Right forelimb (tissue), 1 donor: Measurements from ENCODE around the gene EIF2B2.

ENCODE experiments used
- DNase-seq: peaks from one replicate; pipeline ENCODE4 v3.0.0-alpha.2; 2018

Gene EIF2B2

GRCh38 chr14:75002392-75003249 lies at the start of gene EIF2B2:
Gene EIF2B2, plus strand, starts transcription at chr14:75002921. Its CDS starts 70 bp downstream, at chr14:75002991.
- DNase-seq = peak; percentile 98

- no peak for DNase-seq
Measured at GRCh38 chr14:74953686-74954085, 49.0 kb upstream of the EIF2B2 start.

GRCh38 chr14:74954232-74954946 lies 48.3 kb upstream of the EIF2B2 start:
- peak; percentile 61 for DNase-seq

- peak; percentile 58 for DNase-seq
Measured at GRCh38 chr14:74954947-74955228, 47.8 kb upstream of the EIF2B2 start.

- DNase-seq = peak; percentile 71
Measured at GRCh38 chr14:74955229-74956026, 47.3 kb upstream of the EIF2B2 start, which contains the start of gene PGF. Gene PGF, minus strand, starts transcription at chr14:74955597. Its CDS starts 355 bp downstream, at chr14:74955242.

GRCh38 chr14:74956027-74956279 lies 46.8 kb upstream of the EIF2B2 start:
- DNase-seq = no peak

- DNase-seq = no peak
Measured at GRCh38 chr14:74956280-74957072, 46.2 kb upstream of the EIF2B2 start.

GRCh38 chr14:74959596-74960180 lies 43.0 kb upstream of the EIF2B2 start:
- DNase-seq = no peak

- DNase-seq = no peak
Measured at GRCh38 chr14:74960736-74961135, 42.0 kb upstream of the EIF2B2 start.

- DNase-seq = no peak
Measured at GRCh38 chr14:74961238-74961911, 41.3 kb upstream of the EIF2B2 start.

- no peak for DNase-seq
Measured at GRCh38 chr14:74962046-74962445, 40.7 kb upstream of the EIF2B2 start.

- no peak for DNase-seq
Measured at GRCh38 chr14:74962493-74962892, 40.2 kb upstream of the EIF2B2 start.

- DNase-seq = no peak
Measured at GRCh38 chr14:74963178-74963704, 39.5 kb upstream of the EIF2B2 start.

- peak; percentile 46 for DNase-seq
Measured at GRCh38 chr14:74963705-74964271, 38.9 kb upstream of the EIF2B2 start.

- no peak for DNase-seq
Measured at GRCh38 chr14:74964787-74965485, 37.8 kb upstream of the EIF2B2 start.

- DNase-seq = no peak
Measured at GRCh38 chr14:74965486-74966153, 37.1 kb upstream of the EIF2B2 start.

GRCh38 chr14:74968811-74969210 lies 33.9 kb upstream of the EIF2B2 start:
- DNase-seq = peak; percentile 22

GRCh38 chr14:74973003-74973653 lies 29.6 kb upstream of the EIF2B2 start:
- peak; percentile 64 for DNase-seq

- peak; percentile 49 for DNase-seq
Measured at GRCh38 chr14:74973905-74974363, 28.8 kb upstream of the EIF2B2 start.
